ENCODE results near the gene TRERF1.
A peak's percentile ranks its signal among the peaks of the same experiment; 100 is the strongest.

Gene TRERF1

DNA sequence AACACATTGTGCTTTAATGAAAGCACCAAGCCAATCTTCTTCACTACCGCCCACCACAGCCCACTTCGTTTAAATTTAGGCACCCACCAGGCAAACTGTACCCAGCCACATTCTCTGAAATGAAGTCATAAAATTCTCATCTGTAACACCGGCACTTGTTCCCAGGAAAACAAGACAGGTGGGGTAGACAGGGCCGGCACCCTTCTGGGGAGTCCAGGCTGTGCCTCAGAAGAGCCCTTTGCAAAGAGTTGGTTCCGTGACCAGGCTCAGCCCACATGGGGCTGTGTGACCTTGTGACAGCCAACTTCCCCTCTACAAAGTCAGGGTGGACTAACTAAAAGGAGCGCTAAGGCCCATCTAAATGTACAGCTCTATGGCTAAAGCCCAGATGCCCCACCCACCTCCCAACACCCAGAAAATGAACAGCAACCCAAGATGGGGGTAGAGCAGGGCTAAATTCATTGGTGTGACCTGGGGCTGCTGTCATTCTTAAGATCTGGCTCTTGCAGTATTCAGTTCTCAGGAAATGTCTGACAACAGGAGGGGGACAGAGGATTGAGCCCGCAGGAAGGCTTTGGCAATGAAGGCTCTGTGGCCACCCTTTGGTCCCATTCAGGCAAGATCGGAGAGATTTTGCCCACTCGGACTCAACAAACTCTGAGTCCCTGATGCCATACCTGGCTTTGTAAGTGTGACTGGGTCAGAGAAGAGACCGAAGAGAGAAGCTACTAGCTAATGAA is 56.7 kb downstream of the TRERF1 start:
- DNase-seq (ENCODE audit: low read depth in 2 of 2) = no peak

- DNase-seq (ENCODE audit: low read depth in 2 of 2) = no peak
Observed at GRCh38 chr6:42394151-42394550, 57.6 kb downstream of the TRERF1 start.

DNA sequence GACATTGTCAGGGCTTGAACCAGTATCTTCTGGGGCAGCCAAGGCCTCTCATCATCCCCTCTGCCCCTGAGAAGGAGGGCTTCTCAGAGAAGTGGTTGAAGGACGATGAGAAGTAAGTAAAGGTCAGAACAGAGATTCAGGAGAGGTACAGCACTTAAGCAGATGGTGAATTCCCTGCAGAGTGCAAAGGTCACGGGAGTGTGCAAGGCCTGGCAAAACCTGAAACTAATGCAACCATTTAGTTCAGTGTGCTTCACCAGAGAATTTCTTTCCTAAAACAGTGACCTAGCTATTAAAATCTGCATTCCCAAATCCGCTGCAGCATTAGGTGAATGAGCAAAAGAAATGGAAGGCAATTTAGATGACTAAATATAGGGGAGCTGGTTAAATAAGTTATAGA is 58.4 kb downstream of the TRERF1 start:
- no peak for DNase-seq (ENCODE audit: low read depth in 2 of 2)

GRCh38 chr6:42392833-42393232 is 58.9 kb downstream of the TRERF1 start:
- no peak for DNase-seq (ENCODE audit: low read depth in 2 of 2)

DNA sequence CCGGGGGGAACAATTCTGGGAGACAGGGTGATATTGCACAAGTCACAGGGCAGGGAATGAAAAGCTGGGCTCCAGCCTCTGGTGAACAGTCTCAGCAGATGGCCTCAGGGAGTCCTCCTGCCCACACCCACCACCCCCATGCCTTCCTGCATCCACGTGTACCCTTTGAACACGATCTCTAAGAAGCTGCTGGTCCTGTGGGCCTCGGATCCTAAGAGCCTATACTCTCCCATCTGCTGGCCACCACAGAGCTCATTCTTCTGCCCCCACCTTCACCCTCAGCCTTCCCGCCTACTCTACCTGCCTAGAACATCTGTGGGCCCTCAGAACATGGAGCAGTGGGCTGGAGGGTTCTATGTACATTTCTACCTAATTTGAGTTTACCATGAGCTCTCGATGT is 60.3 kb downstream of the TRERF1 start:
- DNase-seq (ENCODE audit: low read depth in 2 of 2) = no peak

DNA sequence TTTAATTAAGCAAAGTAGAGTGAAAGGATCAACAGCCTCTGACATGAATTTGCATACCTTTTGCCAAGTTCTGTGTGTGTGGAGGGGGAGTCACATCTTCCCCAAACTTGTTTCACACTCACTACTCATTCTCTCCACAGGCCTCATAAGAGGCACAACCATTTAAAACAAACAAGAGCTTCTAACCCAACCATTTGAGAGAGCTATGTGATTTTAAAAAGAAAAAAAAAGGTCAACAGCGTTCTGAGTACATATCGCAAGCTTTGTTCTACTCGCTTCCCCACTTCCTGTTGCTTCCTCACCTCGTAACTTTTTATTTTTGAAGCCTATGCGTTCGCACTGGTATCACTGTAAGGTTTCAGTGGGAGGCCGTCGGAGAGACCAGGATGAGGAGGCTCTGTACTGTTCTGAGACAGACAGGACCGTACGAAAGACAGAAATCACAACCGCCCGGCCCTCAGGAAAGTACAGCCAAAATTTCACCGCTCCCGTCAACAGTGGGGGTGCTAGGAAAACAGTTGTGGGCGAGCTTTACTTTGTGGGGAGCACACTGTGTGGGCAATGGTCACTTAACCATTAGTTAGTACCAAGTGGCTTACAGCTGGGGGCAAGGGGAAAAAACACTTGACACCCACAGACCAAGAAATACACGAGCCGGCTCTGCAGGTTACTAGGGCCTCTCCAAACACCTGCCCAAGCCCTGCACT is 61.3 kb downstream of the TRERF1 start:
- peak; percentile 39 to 60 for DNase-seq (ENCODE audit: low read depth in 2 of 2)

DNA sequence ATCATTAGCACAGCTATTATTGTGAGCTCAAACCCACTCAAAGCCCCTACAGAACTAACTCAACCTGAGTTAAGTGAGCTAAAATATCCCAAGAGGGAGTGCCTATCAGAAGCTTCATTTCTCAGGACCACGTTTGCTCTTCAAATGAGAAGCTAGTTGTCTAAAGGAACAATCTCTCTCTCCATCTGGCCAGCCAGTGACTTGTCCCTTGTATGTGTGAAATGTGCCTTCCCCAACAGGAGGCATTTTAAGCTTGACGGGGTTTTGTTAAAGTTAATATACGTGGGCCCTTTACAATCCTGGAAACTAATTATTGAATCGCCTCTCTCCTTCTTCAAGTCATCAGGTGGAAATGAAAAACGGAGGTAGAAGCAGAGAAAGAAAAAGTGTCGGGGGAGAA is 62.0 kb downstream of the TRERF1 start:
- no peak for DNase-seq (ENCODE audit: low read depth in 2 of 2)

DNA sequence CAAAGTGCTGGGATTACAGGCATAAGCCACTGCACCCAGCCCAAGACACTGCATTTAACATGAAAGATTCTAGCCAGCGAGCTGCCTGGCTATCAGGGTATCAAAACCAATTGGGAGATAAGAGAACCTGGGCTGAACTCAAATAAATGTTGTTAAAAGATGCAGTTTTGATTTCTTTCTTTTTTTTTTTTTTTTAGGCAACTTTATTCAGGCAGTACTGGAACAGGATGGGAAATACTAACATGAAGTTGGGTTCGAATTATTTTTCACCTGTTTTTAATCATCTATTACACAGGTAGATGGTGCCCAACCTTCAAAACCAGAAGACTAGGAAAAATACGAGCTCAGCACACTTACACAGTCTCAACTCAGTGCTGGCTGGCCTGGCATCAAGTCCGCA is 63.7 kb downstream of the TRERF1 start:
- no peak for DNase-seq (ENCODE audit: low read depth in 2 of 2)

GRCh38 chr6:42387336-42387735 is 64.4 kb downstream of the TRERF1 start:
- no peak for DNase-seq (ENCODE audit: low read depth in 2 of 2)

- DNase-seq (ENCODE audit: low read depth in 2 of 2) = no peak
Observed at GRCh38 chr6:42385339-42385738, 66.4 kb downstream of the TRERF1 start.

GRCh38 chr6:42383421-42384205 is 68.1 kb downstream of the TRERF1 start:
- no peak for DNase-seq (ENCODE audit: low read depth in 2 of 2)

- no peak for DNase-seq (ENCODE audit: low read depth in 2 of 2)
Observed at GRCh38 chr6:42381850-42382249, 69.9 kb downstream of the TRERF1 start.

GRCh38 chr6:42380228-42380979 is 71.3 kb downstream of the TRERF1 start:
- DNase-seq (ENCODE audit: low read depth in 2 of 2) = no peak

GRCh38 chr6:42378536-42378935 is 73.2 kb downstream of the TRERF1 start:
- no peak for DNase-seq (ENCODE audit: low read depth in 2 of 2)

- DNase-seq (ENCODE audit: low read depth in 2 of 2) = no peak
Observed at GRCh38 chr6:42378125-42378524, 73.6 kb downstream of the TRERF1 start.

GRCh38 chr6:42375007-42375635 is 76.6 kb downstream of the TRERF1 start:
- no peak for DNase-seq (ENCODE audit: low read depth in 2 of 2)

DNA sequence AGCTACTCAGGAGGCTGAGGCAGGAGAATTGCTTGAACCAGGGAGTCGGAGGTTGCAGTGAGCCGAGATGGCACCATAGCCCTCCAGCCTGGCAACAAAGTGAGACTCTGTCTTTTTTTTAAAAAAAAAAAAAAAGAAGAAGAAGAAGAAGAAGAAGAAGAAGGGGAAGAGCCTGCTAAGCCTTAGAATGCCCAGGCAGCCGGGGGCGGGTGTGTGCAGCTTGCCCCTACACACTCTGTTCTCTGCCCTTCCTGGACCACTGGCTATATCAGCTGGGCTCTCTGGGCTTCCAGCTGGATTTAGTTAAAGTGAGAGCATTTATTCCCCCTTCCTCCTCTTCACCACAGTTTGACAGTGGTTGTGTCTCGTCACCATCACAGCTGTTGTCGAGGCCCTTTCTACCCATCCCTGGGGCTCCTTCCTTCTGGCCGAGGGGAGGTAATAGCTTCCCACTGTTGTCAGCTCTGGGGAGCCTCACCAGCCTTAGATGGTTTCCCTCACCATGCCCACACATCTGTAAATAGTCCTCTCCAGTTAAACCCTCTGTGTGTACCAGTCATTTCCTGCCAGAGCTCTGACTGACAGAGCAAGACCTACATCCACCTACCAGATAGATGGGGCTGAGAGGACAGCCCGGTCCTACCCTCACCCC is 77.6 kb downstream of the TRERF1 start:
- no peak for DNase-seq (ENCODE audit: low read depth in 2 of 2)

DNA sequence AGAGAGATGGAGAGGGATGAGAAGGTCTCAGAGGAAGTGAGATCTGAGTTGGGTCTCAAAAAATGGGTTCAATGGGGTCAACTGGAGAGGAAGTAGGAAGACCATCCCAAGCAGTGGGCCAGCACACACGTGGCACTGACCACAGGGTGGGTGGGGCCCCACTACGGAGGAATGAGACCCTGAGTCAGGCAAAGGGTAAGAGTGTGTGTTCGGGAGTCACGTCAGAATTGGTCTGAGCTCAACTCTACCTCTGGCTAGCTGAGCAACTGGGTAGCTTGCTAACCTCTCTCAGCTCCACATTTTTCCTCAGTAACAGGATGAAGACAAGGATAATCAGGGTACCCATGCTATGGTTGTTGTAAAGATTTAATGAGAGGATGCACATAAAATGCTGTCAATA is 79.0 kb downstream of the TRERF1 start:
- DNase-seq (ENCODE audit: low read depth in 2 of 2) = no peak

DNA sequence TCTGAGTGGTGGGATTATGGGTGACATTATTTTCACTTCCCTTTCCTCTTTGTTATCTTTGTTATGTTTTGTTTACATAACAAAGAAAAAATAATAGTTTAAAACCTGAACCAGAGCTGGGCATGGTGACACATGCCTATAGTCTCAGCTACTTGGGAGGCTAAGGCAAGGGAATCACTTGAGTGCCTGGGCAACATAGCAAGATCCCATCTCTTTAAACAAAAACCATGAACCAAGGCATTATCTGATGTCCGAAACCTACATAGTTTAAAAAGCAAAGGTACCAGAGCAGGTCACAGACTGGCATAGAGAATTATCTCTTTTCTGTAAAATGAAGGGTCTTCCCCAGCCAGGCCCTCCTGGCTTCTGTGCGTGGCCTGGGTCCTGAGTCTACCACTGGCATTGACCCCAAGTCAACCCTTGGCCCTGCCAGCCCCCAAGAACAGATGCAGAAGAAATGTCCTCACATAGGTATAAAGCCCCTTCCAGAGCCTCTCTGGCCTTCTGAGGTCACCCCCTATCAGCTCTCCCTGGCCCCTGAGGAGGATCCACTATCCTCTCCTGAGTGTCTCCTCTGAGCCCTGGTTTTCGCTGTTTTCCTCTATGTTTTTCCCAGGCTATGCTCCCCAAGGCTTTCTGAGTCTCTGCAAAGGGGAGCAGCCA is 81.3 kb downstream of the TRERF1 start:
- DNase-seq (ENCODE audit: low read depth in 2 of 2) = no peak

DNA sequence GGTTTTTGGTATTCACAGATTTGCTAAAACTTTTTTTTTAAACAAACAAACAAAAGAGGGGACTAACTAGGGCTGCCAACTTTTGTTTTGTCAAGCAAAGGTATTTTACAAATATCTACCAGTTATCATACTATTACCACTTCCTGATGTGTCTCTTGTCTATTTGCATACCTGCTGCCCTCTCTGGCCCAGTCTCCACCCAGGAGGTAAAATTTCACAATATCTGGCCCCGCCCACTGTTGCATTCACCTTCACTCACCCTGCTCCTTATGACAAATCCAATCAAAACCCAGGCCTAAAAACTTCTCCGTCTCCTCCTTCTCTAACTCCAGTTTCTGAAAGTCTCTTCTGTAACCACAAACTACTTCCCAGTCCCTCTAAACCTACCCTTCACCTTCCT is 82.2 kb downstream of the TRERF1 start:
- no peak for DNase-seq (ENCODE audit: low read depth in 2 of 2)
